RPMI7951 (cell line): ENCODE measurements around the gene OAS2. TPM values are rescaled to one million over a fixed set of nuclear protein-coding genes. Genes with fewer than 3 reads are reported as not detected.
A peak's percentile ranks its signal among the peaks of the same experiment; 100 is the strongest.

ENCODE experiments used
- DNase-seq: peaks from one replicate; pipeline ENCODE4 v3.0.0-alpha.2; 2012; ENCODE audit warnings: low read depth
- total RNA-seq: library from RNA; depleted of rRNA; stranded (reverse); fragments of >200 nt; shearing (Covaris generic); gene quantifications from 2 replicates; pipeline ENCODE4 v1.2.3, GENCODE V29; 2014; rRNA removed

OAS2 gene, protein sequence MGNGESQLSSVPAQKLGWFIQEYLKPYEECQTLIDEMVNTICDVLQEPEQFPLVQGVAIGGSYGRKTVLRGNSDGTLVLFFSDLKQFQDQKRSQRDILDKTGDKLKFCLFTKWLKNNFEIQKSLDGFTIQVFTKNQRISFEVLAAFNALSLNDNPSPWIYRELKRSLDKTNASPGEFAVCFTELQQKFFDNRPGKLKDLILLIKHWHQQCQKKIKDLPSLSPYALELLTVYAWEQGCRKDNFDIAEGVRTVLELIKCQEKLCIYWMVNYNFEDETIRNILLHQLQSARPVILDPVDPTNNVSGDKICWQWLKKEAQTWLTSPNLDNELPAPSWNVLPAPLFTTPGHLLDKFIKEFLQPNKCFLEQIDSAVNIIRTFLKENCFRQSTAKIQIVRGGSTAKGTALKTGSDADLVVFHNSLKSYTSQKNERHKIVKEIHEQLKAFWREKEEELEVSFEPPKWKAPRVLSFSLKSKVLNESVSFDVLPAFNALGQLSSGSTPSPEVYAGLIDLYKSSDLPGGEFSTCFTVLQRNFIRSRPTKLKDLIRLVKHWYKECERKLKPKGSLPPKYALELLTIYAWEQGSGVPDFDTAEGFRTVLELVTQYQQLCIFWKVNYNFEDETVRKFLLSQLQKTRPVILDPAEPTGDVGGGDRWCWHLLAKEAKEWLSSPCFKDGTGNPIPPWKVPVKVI
- 19.4 and 27.5 TPM in 2 replicates for total RNA-seq

DNA sequence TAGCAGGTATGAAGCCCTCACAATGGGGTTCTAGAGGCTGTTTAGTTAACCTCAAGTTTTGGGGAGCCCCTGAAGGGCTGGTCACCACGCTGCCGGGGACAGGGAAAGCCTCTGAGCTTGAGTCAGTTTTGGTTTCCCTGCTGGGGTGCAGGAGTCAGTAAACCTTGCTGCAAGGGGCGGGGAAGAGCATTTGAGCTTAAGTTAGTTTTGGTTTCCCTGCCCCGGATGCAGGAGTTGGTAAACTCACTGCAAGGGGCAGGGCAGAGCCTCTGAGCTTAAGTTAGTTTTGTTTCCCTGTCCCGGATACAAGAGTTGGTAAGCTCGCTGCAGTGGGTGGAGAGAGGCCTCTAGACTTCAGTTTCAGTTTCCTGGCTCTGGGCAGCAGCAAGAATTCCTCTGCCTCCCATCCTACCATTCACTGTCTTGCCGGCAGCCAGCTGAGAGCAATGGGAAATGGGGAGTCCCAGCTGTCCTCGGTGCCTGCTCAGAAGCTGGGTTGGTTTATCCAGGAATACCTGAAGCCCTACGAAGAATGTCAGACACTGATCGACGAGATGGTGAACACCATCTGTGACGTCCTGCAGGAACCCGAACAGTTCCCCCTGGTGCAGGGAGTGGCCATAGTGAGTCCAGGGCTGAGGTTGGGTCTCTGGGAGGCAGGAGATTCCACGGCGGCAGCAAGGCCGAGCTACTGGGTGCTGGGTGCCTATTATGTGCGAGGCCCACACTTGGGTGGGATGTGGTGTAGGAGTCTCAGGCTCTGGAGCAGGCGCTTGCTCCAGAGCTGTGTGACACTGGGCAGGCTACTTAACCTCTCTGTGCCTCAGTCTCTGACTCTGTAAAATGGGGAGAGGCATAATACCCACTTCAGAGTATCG, at the start of gene OAS2:
TSS of gene OAS2 (plus strand) at position 357 of the 878 bp plus-strand sequence. CDS start at position 447, 90 bp downstream.
- peak; percentile 92 for DNase-seq

GRCh38 chr12:112928978-112929377, 49.3 kb upstream of the OAS2 start:
- no peak for DNase-seq

GRCh38 chr12:112929715-112930114, 48.6 kb upstream of the OAS2 start:
- DNase-seq, result no peak

DNA sequence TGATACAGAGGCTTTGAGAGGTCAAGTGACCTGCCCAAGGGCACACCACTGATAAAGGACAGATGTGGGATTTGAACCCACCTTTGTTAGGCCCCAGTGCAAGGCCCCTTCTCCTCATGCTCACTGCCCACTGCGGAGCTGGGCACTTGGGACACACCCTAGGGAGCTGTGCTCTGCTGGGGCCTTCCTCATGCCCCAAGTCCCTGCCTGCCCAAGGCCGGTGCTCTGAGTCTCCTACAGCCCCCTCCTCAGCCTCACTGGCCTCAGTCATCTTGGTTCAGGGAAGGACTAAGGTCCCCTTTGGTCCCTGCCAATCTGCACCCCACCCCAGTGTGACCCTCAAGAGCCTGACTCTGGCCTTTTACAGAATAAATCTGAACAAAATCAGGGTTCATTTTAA, 48.0 kb upstream of the OAS2 start:
- no peak for DNase-seq

DNA sequence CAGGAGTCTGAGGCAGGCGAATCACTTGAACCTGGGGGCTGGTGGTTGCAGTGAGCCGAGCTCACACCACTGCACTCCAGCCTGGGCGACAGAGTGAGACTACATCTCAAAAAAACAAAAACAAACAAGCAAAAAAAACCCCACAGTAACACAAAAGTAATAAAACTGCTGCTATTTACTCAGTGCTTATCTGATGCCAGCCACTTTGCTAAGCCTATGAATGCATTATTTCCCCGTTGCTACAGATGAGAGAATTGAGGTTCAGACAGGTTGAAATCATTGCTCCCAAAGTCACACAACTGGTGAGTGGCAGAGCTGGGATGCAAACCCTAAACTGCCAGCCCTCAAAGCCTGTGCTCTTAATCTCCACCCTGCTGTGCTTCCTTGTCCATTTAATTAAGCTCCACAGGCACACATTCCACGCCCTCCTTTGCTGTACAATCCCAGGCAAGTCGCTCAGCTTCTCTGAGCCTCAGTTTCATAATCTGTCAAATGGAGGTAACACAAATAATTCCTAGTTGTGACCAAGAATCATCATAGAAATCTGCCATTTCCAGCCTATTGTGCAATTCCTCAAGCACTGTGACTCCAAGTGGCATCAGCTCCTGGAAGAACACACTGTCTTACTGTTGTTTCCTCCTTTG, 45.7 kb upstream of the OAS2 start:
- no peak for DNase-seq

GRCh38 chr12:112933129-112933505, 45.2 kb upstream of the OAS2 start:
- no peak for DNase-seq

- DNase-seq, result no peak
These were observed 42.1 kb upstream of the OAS2 start for GRCh38 chr12:112936264-112936663.

- no peak for DNase-seq
These were observed 41.4 kb upstream of the OAS2 start for GRCh38 chr12:112936927-112937326.

GRCh38 chr12:112937741-112938719, 40.3 kb upstream of the OAS2 start, which contains the start of gene OAS3:
Gene OAS3, plus strand, starts transcription at chr12:112938474. Its CDS starts 57 bp downstream, at chr12:112938531.
- peak; percentile 93 for DNase-seq

GRCh38 chr12:112938751-112939150, 39.6 kb upstream of the OAS2 start:
- no peak for DNase-seq

DNA sequence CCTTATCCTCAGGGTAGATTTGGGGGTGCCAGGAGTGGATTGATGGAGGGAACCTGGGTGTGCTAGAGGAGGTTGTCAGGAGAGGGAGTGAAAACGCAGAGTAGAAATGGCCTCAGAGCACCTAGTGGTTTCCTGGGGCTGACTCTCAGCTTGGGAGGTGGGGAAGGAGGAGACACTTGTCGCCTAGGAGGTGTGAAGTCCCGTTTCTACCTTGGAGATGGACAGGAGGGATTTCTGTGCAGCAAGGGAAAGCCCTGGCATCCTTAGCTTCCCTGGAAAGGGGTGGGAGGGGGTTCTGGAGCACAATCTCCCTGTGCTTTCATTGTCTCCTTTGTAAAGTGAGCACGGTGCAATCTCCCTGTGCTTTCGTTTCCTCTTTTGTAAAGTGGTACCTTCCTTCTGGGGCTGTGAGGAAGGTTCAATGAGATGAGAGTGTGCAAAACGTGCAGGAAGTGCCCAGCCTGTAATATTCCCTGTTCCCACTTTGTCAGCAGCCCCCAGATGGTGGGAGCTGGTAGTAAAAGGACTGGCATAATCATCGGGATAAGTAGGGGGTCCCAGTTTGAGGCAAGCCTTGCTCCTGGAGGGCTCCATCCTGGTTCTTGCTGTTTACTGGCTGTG, 38.4 kb upstream of the OAS2 start:
- DNase-seq, result no peak

DNA sequence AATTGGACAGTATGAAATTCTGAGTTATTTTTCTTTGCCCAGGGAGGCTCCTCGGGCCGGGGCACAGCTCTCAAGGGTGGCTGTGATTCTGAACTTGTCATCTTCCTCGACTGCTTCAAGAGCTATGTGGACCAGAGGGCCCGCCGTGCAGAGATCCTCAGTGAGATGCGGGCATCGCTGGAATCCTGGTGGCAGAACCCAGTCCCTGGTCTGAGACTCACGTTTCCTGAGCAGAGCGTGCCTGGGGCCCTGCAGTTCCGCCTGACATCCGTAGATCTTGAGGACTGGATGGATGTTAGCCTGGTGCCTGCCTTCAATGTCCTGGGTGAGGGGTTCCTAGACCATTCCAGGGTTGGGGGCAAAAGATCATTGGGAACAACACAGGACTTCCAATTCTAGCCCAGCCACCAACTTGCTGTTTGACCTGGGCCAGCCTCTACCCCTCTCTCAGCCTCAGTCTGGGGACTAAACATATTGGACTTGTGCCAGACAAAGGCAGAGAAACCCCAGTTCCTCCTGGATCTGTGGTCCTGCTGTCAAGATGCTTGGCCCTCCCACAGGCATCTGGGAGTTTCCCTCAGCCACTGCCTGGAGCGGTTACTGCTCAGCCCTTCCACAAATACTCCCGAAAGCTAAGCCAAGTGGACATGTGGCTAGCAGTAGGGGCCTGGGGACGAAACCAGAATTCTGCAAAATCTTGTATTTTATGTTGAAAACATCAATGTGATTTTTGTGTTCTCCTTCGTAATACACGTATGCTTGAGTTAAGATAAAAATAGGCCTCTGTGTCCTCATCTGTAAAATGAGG, 36.6 kb upstream of the OAS2 start:
- peak; percentile 4 for DNase-seq

DNA sequence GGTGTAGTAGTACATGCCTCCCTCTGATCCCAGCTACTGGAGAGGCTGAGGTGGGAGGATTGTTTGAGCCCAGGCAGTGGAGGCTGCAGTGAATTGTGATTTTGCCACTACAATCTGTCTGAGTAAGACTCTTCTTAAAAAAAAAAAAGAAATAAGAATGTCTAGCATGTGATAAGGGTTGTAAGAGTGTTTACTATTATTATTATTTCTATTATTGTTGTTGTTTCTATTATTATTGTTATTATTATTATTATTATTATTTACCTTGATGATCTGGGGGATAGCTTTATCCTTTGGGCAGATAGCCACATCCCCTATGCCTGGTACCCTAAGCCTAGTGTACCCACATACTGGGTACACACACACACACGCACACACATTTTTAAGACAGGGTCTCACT, 35.7 kb upstream of the OAS2 start:
- no peak for DNase-seq

DNA sequence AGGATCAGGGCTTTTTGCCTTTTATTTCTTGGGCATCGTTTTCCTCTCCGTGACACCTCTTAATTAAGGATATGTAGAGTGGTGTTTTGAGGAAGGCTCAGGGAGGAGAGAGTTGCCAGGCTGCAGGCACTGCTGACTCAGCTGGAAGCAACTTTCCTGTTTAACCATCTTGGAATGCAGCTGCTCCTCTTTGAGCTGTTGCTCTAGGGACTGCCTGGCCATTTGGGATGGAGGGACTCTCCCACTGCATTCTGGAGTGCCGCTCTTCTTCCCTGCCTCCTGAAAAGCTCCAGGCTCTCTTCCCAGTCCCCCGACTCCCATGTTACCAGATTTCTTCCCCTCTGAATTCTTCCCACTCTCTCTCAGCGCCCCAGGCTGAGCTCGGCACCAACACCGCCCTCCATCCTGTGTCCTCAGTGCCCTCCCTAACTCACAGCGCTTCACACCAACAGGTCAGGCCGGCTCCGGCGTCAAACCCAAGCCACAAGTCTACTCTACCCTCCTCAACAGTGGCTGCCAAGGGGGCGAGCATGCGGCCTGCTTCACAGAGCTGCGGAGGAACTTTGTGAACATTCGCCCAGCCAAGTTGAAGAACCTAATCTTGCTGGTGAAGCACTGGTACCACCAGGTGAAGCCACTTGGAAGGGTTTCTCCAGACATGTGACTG, 34.2 kb upstream of the OAS2 start:
- no peak for DNase-seq

DNA sequence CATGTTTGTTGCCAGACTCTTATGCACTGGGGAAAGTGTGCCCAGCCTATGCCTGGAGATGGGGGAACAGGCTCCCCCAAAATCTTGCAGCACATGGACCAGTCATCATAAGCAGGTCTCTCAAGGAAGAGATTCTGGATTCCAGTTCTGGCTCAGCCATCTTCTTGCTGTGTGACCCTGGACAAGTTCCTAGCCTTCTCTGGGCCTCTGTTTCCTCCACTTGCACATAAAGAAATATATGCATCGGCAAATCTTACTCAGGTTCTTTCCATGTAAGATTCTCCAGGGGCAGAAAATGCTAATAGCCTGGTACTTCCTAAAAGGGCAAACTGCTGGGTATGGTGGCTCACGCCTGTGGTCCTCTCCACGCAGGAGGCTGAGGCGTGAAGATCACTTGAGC, 32.8 kb upstream of the OAS2 start:
- no peak for DNase-seq

DNA sequence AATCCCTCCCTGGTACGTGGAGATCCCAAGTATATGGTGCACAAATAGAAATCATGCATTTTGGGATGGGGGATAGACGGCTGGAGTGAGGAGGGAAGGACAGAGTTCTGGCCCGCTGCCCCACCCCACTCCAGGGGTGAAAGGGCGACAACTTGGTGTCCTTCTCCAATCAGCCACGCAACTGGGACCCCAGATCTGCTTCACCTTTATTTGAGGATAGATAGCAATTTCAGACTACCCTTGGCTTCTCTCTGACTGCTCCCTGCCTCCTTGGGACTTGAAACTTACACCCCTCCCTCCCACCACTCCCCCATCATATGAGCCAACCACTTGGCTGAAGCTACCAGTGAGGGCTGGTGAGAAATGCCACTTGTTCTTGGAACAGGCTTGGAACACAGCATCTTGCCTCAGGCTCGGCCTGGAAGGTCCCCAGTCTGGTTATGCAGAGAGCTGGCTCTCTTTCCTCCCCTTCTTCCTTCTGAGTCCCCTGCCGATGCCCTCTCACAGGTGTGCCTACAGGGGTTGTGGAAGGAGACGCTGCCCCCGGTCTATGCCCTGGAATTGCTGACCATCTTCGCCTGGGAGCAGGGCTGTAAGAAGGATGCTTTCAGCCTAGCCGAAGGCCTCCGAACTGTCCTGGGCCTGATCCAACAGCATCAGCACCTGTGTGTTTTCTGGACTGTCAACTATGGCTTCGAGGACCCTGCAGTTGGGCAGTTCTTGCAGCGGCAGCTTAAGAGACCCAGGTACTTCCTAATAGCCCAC, 31.9 kb upstream of the OAS2 start:
- no peak for DNase-seq

DNA sequence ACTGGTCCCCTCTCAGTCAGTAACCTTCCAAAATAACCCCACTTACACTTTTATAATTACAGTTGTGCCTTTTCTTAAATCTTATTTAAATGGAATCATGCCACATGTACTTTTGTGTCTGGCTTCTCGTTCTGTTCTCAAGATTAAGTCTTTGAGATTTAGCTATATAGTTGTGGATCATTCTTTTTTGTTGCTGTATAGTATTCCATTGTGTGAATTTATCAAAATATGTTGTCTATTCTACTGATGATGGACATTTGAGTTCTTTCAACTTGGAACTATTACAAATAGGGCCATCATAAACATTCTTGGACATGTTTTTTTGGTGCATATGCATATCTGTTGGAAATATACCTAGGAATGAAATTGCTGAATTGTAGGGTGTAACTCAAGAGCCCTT, 31.0 kb upstream of the OAS2 start:
- no peak for DNase-seq

DNA sequence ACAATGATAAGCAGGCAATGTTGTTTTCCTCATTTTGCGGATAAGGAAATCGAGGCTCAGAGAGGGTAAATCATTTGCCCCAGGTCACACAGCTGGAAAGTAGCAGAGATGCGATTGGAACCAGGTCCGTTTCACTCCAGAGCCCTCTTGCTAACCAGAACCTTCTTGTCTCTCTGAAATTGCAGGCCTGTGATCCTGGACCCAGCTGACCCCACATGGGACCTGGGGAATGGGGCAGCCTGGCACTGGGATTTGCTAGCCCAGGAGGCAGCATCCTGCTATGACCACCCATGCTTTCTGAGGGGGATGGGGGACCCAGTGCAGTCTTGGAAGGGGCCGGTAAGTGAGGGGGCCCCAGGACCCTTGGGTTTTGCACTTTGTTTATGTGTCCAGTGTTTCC, 30.6 kb upstream of the OAS2 start:
- DNase-seq, result no peak
